Stimulated activated CD8-positive, alpha-beta memory T cell treated with anti-CD3 and anti-CD28 coated beads, Interleukin-15, amount 100 ng/mL, for 1 hour (primary cell): Measurements from ENCODE around the gene SESN3.
"Not testable (repeated sequence)": the region's sequence is repeated elsewhere in the genome, so short reads cannot be mapped to it uniquely, and the experiment has no call there.

Experiments
- DNase-seq: peaks from one replicate; pipeline ENCODE4 v3.0.0-alpha.2; 2020; ENCODE audit warnings: low read depth

Gene SESN3

GRCh38 chr11:95248666-95249467 is 17.9 kb upstream of the SESN3 start:
- no peak for DNase-seq

DNA sequence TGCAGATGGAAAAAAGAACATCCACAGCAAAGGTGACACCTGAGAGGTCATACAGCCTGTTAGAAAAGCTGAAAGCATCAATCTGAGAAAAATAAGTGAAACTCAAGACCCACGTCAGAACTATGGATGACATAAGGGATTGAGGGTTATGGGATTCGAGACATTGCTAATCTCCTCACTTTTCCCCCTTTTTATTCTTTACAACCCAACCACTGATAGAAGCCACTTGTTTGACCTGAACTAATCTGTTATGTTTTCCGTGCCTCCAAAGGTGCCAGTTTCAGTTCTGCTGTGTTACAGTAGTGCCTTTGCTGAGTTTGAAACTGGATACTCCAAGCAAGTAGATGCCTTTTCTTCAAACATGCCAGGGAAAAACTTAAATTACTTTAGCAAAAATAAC is 16.9 kb upstream of the SESN3 start:
- no peak for DNase-seq

GRCh38 chr11:95247127-95247684 is 16.2 kb upstream of the SESN3 start:
- DNase-seq, result no peak

DNA sequence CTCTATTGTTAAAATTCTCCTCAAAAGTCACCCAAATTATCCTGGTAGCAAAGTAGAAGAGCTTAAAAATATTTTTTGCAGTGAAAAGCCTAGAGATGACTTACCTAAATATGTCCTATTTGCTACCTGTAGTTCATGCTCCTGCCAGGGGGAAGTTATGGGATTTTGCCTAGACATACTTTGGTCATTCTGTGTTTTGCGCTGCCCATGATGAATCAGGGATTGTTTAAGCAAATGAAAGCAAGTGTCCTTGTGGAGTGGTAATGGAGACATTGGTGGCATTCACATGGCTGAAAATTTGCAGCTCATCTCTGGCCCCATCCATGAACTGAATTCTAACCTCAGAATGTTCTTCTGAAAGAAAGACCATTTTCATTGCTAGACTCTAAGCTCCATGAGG is 14.6 kb upstream of the SESN3 start:
- DNase-seq, result no peak

- DNase-seq, result no peak
These were observed 14.0 kb upstream of the SESN3 start for GRCh38 chr11:95245038-95245437.

DNA sequence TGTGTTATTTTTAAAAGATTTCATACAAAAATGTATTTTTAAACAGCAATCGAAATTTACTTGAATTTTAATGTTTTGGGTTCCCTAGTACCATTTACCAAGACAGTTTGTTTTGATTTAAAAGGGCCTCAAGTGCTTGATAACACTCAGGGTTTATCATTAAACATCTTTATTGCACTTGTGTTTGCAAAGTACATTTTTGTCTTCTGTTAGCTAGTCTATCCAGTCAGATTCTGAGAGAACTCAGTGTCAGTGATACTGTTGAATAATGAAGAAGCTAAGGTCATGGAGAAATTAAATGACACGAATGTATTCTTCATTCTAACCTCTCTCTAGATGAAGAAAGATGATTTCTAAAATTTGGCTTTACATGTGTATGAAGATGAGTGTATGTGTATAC is 12.7 kb upstream of the SESN3 start:
- DNase-seq, result no peak

- DNase-seq, result no peak
These were observed 12.0 kb upstream of the SESN3 start for GRCh38 chr11:95242845-95243605.

GRCh38 chr11:95242091-95242844 is 11.3 kb upstream of the SESN3 start:
- DNase-seq, result no peak

DNA sequence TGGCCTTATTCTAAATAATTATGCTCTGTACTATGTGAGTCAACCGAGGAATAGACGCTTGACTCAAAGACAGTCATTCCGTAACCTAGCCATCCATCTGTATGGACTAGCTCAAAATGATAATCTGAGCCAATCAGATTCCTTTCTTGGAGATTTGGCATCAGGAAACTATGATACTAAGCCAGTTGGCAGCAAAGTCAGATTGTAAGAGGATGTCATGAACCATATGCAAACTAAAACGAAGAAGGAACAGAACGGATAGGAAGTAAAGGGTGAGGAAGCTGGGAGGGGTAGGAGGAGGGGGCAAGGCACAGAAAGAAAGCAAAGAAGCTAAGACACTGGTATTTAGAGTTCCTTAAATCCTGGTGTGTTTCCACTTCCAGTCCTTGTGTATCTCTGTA is 10.7 kb upstream of the SESN3 start:
- no peak for DNase-seq

DNA sequence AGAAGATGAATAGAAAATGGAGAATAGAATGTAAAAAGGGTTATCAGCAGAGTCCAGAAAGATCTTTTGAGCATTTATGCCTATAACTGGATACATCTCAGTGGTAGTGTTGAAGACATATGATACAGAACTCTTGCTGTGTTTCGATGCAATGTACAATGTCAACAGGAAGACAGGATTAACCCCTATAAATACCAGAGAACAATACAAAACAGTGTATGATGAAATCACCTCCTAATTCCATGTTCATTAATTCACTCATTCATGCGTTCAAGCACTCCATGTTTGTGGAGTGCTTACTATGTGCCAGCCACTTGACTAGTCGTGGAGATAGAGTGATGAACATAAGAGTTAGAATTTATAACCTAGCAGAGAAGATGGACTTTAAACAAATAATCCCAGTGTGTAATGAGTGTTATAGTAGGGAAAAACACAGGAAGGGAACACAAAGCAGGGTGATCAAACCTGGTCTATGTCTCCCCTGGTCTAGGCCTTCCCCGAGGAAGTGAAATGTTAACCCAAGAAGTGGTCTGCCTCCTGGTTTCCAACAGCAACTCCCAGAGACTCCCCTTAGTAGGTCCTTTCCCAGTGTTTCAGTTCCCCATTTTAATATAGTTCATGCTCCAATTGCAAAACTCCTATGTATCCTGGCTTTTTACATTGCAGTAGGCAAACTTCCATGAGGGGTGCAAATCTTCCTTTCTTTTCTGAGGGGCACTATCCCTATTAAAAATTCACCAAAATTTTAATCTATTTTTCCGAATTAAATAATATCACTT is 9.1 kb upstream of the SESN3 start:
- DNase-seq, result no peak

GRCh38 chr11:95232666-95233065 is 1.7 kb upstream of the SESN3 start:
- no peak for DNase-seq

- DNase-seq, result no peak
These were observed 1.0 kb upstream of the SESN3 start for GRCh38 chr11:95231881-95232605.

DNA sequence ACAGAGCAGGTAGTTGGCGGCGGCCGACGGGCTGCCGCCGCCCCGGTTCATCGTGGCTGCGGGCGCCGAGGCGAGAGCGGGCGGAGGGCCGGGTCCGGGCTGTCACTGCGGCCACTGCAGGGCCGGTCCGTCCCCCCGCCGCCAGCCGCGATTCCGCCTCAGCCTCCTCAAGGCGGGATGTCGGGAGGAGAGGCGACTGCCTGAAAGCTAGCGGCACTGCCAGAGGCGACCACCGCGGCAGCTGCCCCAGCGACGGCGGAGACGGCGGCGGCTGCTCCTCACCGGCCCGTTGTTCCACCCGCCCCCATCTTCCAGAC is 234 bp downstream of the SESN3 start:
- DNase-seq, result no peak

GRCh38 chr11:95229993-95230809 is 801 bp downstream of the SESN3 start:
- DNase-seq, result no peak

GRCh38 chr11:95229199-95229992 is 1.6 kb downstream of the SESN3 start:
- DNase-seq, result no peak

- no peak for DNase-seq
These were observed 2.8 kb downstream of the SESN3 start for GRCh38 chr11:95228081-95228749.

GRCh38 chr11:95227060-95227459 is 3.9 kb downstream of the SESN3 start:
- not testable (repeated sequence) for DNase-seq

GRCh38 chr11:95222817-95223216 is 8.2 kb downstream of the SESN3 start:
- no peak for DNase-seq

GRCh38 chr11:95219599-95219998 is 11.4 kb downstream of the SESN3 start:
- DNase-seq, result no peak
